Hematopoietic multipotent progenitor cell (in vitro differentiated cells): ENCODE measurements around the gene TMEM273. TPM values are rescaled to one million over a fixed set of nuclear protein-coding genes. Genes with fewer than 3 reads are reported as not detected.

Experiments
- DNase-seq, 3 donors: peaks; one replicate each; pipeline ENCODE4 v3.0.0-alpha.2; 2011 to 2015; ENCODE audit warnings: low read depth in 2 of 3, low spot score in 2 of 3
- total RNA-seq: library from RNA; depleted of rRNA; stranded (reverse); fragments of >200 nt; gene quantifications from one replicate; pipeline ENCODE4 v1.2.3, GENCODE V29; 2012

TMEM273 gene
- total RNA-seq, 1 donor: 1.6 TPM

- DNase-seq: peak in 2 of 3 donors; percentile 68 to 83
Measured at GRCh38 chr10:49177391-49178355, 10.5 kb downstream of the TMEM273 start.

GRCh38 chr10:49176310-49177268 lies 11.6 kb downstream of the TMEM273 start:
- no peak for DNase-seq

GRCh38 chr10:49175587-49176309 lies 12.4 kb downstream of the TMEM273 start:
- DNase-seq: no peak

GRCh38 chr10:49174926-49175500 lies 13.2 kb downstream of the TMEM273 start:
- no peak for DNase-seq

- DNase-seq: peak in 2 of 3 donors; percentile 75 to 86
Measured at GRCh38 chr10:49174261-49174925, 13.8 kb downstream of the TMEM273 start.

GRCh38 chr10:49173853-49174252 lies 14.3 kb downstream of the TMEM273 start:
- no peak for DNase-seq

- DNase-seq: no peak
Measured at GRCh38 chr10:49173201-49173772, 14.9 kb downstream of the TMEM273 start.

- no peak for DNase-seq
Measured at GRCh38 chr10:49172777-49173132, 15.4 kb downstream of the TMEM273 start.

- no peak for DNase-seq
Measured at GRCh38 chr10:49172061-49172776, 16.0 kb downstream of the TMEM273 start.

GRCh38 chr10:49171326-49172060 lies 16.7 kb downstream of the TMEM273 start:
- DNase-seq: no peak

- DNase-seq: no peak
Measured at GRCh38 chr10:49170632-49171325, 17.4 kb downstream of the TMEM273 start.

- no peak for DNase-seq
Measured at GRCh38 chr10:49169776-49170175, 18.4 kb downstream of the TMEM273 start.

GRCh38 chr10:49168831-49169500 lies 19.2 kb downstream of the TMEM273 start:
- DNase-seq: peak in 1 of 3 donors; percentile 41

- DNase-seq: no peak
Measured at GRCh38 chr10:49168171-49168540, 20.0 kb downstream of the TMEM273 start.

GRCh38 chr10:49167425-49168170 lies 20.6 kb downstream of the TMEM273 start:
- DNase-seq: no peak
